ENCODE results near the gene ATP1B4. TPM values are rescaled to one million over a fixed set of nuclear protein-coding genes. Genes with fewer than 3 reads are reported as not detected.

The ATP1B4 gene
- total RNA-seq, 1 donor from 2014 or later = 1.8 TPM

DNA sequence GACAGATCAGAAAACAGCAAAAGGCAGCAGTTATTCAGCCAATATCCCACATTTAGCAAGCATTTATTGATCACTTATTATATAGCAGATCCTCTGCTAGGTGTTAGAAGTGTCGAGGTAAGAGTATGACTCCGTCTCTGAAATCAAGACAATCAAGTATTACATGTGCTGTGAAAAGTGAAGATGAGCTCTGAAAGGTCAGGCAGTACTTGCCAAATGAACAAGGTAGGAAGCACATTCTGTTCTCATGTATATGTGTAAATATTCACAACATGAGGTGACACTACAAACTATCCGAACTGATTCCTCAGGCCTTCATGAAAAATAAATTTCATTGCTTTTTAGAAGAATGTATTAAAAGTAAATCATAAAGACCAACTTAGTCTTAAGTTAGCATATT, 15.3 kb downstream of the ATP1B4 start:
- H3K27ac ChIP-seq (replicated peaks) = no peak overlapping the region
- no peak overlapping the region for H3K4me3 ChIP-seq
- H3K27me3 ChIP-seq (ENCODE audit: low read depth) = no peaks in the 10 kb centered on the region
- peaks cover 4% of the 10 kb centered on the region for H3K4me1 ChIP-seq
- H3K9me3 ChIP-seq (replicated peaks) = no peaks in the 10 kb centered on the region
- intact Hi-C loops (cut with micrococcal nuclease) = no loop called here
- no peaks in the 10 kb centered on the region for H3K36me3 ChIP-seq
- TF ChIP-seq, protein P1, sequence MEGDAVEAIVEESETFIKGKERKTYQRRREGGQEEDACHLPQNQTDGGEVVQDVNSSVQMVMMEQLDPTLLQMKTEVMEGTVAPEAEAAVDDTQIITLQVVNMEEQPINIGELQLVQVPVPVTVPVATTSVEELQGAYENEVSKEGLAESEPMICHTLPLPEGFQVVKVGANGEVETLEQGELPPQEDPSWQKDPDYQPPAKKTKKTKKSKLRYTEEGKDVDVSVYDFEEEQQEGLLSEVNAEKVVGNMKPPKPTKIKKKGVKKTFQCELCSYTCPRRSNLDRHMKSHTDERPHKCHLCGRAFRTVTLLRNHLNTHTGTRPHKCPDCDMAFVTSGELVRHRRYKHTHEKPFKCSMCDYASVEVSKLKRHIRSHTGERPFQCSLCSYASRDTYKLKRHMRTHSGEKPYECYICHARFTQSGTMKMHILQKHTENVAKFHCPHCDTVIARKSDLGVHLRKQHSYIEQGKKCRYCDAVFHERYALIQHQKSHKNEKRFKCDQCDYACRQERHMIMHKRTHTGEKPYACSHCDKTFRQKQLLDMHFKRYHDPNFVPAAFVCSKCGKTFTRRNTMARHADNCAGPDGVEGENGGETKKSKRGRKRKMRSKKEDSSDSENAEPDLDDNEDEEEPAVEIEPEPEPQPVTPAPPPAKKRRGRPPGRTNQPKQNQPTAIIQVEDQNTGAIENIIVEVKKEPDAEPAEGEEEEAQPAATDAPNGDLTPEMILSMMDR (IDR thresholded peaks at IDR 0.05; ENCODE audit: borderline replicate concordance) = no peak
- DNase-seq = no peak

DNA sequence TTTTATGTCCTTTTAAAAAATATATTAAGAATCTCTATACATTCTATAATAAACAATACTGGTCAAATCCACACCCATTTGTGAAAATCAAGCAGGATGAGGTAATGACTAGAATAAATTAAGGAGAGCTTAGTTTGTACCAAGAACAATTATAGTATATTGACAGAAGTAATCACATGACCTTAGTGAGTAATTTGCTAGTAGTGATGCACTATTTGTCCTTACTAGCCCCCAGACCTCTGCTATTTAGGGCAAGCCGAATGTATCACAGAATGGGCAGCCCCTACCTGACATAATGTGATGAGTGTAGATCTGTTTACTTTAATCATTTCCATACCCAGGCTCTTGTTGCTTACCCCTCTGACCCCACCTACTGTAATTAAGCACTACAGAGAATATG, 15.8 kb downstream of the ATP1B4 start:
- H3K9me3 ChIP-seq (replicated peaks) = no peaks in the 10 kb centered on the region

DNA sequence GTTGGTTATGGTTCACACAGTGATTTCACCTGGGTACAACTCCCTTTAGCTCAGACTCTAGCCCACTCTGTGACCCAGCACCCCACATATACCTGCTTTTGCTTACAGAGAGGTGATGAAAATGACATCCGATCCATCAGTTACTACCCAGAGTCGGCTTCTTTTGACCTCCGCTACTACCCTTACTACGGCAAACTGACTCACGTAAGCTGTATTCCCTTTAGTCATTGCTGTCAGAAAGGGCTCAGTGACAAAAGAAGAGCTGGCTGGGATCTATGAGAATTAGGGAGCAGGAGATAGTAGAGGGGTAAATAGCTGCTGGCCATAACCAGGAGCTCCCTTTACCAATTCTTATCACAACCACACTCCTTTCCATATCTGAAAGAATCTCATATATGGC, 16.7 kb downstream of the ATP1B4 start:
- DNase-seq = no peak
- Histone ChIP-seq H3K27me3 (ENCODE audit: low read depth) (no peaks in the 10 kb centered on the region), H3K4me3 (no peak overlapping the region), H3K36me3 (no peaks in the 10 kb centered on the region), H3K4me1 (no peaks in the 10 kb centered on the region), H3K27ac (replicated peaks) (no peak overlapping the region), H3K9me3 (replicated peaks) (no peaks in the 10 kb centered on the region)
- TF ChIP-seq, protein P1 (IDR thresholded peaks at IDR 0.05; ENCODE audit: borderline replicate concordance) = no peak
- intact Hi-C loops (cut with micrococcal nuclease) = no loop called here

More for the DNA sequence above, 15.8 kb downstream of the ATP1B4 start:
- Histone ChIP-seq H3K27me3 (ENCODE audit: low read depth) (no peaks in the 10 kb centered on the region), H3K4me1 (peaks cover 4% of the 10 kb centered on the region), H3K36me3 (no peaks in the 10 kb centered on the region), H3K4me3 (no peak overlapping the region), H3K27ac (replicated peaks) (no peak overlapping the region)
- no peak for DNase-seq
- intact Hi-C loops (cut with micrococcal nuclease) = no loop called here
- TF ChIP-seq, protein P1 (IDR thresholded peaks at IDR 0.05; ENCODE audit: borderline replicate concordance) = no peak

DNA sequence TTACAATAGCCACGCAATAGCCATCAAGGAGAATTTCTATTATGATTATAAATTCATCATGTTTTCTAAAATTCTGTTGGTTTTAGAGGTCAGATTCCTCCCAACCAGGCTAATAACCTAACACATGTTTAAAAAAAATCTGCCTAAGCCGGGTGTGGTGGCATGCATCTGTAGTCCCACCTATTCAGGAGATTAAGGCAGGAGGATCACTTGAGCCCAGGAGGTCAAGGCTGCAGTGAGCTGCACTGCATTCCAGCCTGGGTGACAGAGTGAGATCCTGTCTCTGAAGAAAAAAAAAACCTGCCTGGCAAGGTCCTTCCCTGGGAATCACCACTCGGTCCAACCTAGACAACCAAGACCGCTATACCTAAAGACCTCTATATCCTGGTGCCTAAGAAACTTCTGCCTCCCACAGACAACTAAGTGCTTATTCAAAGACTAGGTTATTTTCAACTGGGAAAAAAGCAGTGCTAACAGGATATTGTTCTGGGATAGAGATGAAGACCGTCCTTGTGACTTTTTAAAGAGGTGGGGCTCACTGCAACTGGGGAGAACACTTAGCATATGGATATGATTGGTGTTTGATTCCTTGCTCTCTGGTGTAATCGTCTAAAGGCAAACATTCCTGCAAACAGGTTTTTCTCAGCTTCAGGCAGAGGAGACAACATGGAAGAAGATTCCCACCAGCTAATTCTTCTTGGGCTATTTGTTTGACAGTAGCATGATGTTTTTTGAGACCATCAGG, 18.2 kb downstream of the ATP1B4 start:
- Histone ChIP-seq H3K27ac (replicated peaks) (no peak overlapping the region), H3K36me3 (no peaks in the 10 kb centered on the region)
- intact Hi-C loops (cut with micrococcal nuclease) = no loop called here

DNA sequence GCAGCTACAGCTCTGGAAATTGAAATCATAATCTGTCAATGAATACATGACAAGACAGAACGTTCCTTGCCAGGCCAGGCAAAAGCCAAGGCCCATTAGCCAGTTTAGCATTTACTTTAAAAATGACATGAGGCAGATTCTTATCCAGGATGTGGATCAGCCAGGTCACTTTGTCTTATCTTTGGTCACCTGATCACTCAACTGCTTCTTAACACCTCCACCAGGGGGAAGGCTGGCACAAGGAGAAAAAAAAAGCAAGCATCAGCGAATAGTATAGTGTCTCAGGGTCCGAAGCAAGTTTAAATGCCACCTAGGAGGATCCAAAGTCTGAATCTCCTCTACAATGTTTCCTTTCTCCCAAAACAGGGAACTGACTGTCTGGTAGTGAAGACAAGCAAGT, 18.8 kb downstream of the ATP1B4 start:
- intact Hi-C loops (cut with micrococcal nuclease) = no loop called here
- no peaks in the 10 kb centered on the region for H3K4me1 ChIP-seq
- no peaks in the 10 kb centered on the region for H3K36me3 ChIP-seq
- no peak overlapping the region for H3K4me3 ChIP-seq
- no peak for DNase-seq
- H3K27ac ChIP-seq (replicated peaks) = no peak overlapping the region
- no peaks in the 10 kb centered on the region for H3K27me3 ChIP-seq (ENCODE audit: low read depth)
- H3K9me3 ChIP-seq (replicated peaks) = no peaks in the 10 kb centered on the region
- TF ChIP-seq, protein P1 (IDR thresholded peaks at IDR 0.05; ENCODE audit: borderline replicate concordance) = peak; percentile 20

More for the DNA sequence above, 18.2 kb downstream of the ATP1B4 start:
- TF ChIP-seq, protein P1 (IDR thresholded peaks at IDR 0.05; ENCODE audit: borderline replicate concordance) = no peak
- no peak overlapping the region for H3K4me3 ChIP-seq
- H3K4me1 ChIP-seq = no peaks in the 10 kb centered on the region
- no peak for DNase-seq
- no peaks in the 10 kb centered on the region for H3K27me3 ChIP-seq (ENCODE audit: low read depth)
- H3K9me3 ChIP-seq (replicated peaks) = no peaks in the 10 kb centered on the region

All from left ventricle myocardium inferior (tissue), 1 donor.